PC-9 (cell line): ENCODE data around the gene CHML. TPM values are rescaled to one million over a fixed set of nuclear protein-coding genes. Genes with fewer than 3 reads are reported as not detected.

ENCODE experiments used
- BruUV-seq: library from RNA; stranded (reverse); fragments of 400-500 nt; replicated peaks from 2 replicates; lab custom pipeline; 2021; lab: Mats Ljungman, UMichigan
- CTCF ChIA-PET: fragments of 300-600 bp; sonication (Branson Sonifier 250); formaldehyde crosslinking; loops from one replicate; lab custom pipeline; 2022; ENCODE audit warnings: antibody characterized with exemption; lab: Charles Lee
- POLR2A ChIA-PET: fragments of 300-600 bp; sonication (Branson Sonifier 250); formaldehyde crosslinking; loops from one replicate; lab custom pipeline; 2022; ENCODE audit warnings: antibody characterized with exemption; ENCODE audit not compliant: unreplicated experiment; lab: Charles Lee
- DNase-seq, 2 experiments: peaks; one replicate each; pipeline versions ENCODE4 v3.0.0 to v3.0.0-alpha.2; 2015 to 2022; ENCODE audit warnings: mixed read lengths in 1 of 2
- H2AFZ ChIP-seq: fragments of 200-600 bp; sonication (generic); 2 replicates; pipeline ENCODE4 v1.8.1; 2017; ENCODE audit warnings: antibody characterized with exemption
- H3F3A ChIP-seq: fragments of 200-600 bp; sonication (generic); 2 replicates; pipeline ENCODE4 v1.8.1; 2017; ENCODE audit warnings: antibody characterized with exemption, mild to moderate bottlenecking, low read depth; ENCODE audit not compliant: insufficient read depth
- H3K27ac ChIP-seq: fragments of 200-600 bp; sonication (generic); 2 replicates; pipeline ENCODE4 v1.6.1; 2016; ENCODE audit warnings: mixed run types
- H3K27me3 ChIP-seq: fragments of 200-600 bp; sonication (generic); 2 replicates; pipeline ENCODE4 v1.6.1; 2016; ENCODE audit warnings: low read depth, mixed run types; ENCODE audit not compliant: insufficient read depth
- H3K36me3 ChIP-seq: fragments of 200-600 bp; sonication (generic); 2 replicates; pipeline ENCODE4 v1.6.1; 2016; ENCODE audit warnings: low read depth, mixed run types
- H3K4me1 ChIP-seq: fragments of 200-600 bp; sonication (generic); replicated peaks from 2 replicates; pipeline ENCODE4 v1.6.1; 2016; ENCODE audit warnings: mixed run types; ENCODE audit not compliant: insufficient read depth
- H3K4me2 ChIP-seq: fragments of 200-600 bp; sonication (generic); 2 replicates; pipeline ENCODE4 v1.6.1; 2017; ENCODE audit warnings: mixed run types
- H3K4me3 ChIP-seq: fragments of 200-600 bp; sonication (generic); 2 replicates; pipeline ENCODE4 v1.6.1; 2016; ENCODE audit warnings: mixed run types
- H3K79me2 ChIP-seq: fragments of 200-600 bp; sonication (generic); 2 replicates; pipeline ENCODE4 v1.6.1; 2017; ENCODE audit warnings: low read depth, mixed run types
- H3K9me2 ChIP-seq: fragments of 200-600 bp; sonication (generic); 2 replicates; pipeline ENCODE4 v1.8.1; 2017; ENCODE audit warnings: mild to moderate bottlenecking; ENCODE audit not compliant: insufficient read depth
- H3K9me3 ChIP-seq: fragments of 200-600 bp; sonication (generic); 2 replicates; pipeline ENCODE4 v1.8.1; 2016; ENCODE audit warnings: low read depth; ENCODE audit not compliant: insufficient read depth
- H4K20me1 ChIP-seq: fragments of 200-600 bp; sonication (generic); 2 replicates; pipeline ENCODE4 v1.8.1; 2017; ENCODE audit not compliant: insufficient read depth
- CTCF ChIP-seq: fragments of 200-600 bp; sonication (generic); conservative IDR thresholded peaks from 2 replicates; pipeline ENCODE4 v1.6.1; 2017; ENCODE audit warnings: mixed run types, antibody characterized with exemption, mild to moderate bottlenecking, moderate library complexity
- EZH2 ChIP-seq: fragments of 200-600 bp; sonication (generic); IDR thresholded peaks from 2 replicates; pipeline ENCODE4 v1.8.0; 2017; ENCODE audit warnings: antibody characterized with exemption, low read depth
- intact Hi-C: fragments of 100-400 bp; cut with micrococcal nuclease; formaldehyde crosslinking; loops from one replicate; pipeline ENCODE4 v1.10.0; 2022; ENCODE audit not compliant: unreplicated experiment
- total RNA-seq: library from RNA; stranded (reverse); gene quantifications from 2 replicates; pipeline ENCODE4 v1.2.3, GENCODE V29; 2021

CHML gene
- total RNA-seq, 1 experiment from 2014 or later, result 47.8 TPM

GRCh38 chr1:241647658-241648057 lies 7.5 kb upstream of the CHML start:
- POLR2A ChIA-PET, result no interaction called here
- CTCF ChIA-PET, result no interaction called here
- Histone ChIP-seq H3K79me2 (no peaks in the 10 kb centered on the region), H3K27ac (no peak overlapping the region), H3F3A (peaks cover 2% of the 10 kb centered on the region; the same call in 1 of the 2 replicates), H3K9me2 (no peaks in the 10 kb centered on the region; the same call in 1 of the 2 replicates), H3K9me3 (peaks cover 3% of the 10 kb centered on the region; the same call in 1 of the 2 replicates), H3K4me2 (no peak overlapping the region), H4K20me1 (no peaks in the 10 kb centered on the region), H3K27me3 (no peaks in the 10 kb centered on the region), H2AFZ (no peak overlapping the region), H3K4me1 (no peaks in the 10 kb centered on the region), H3K36me3 (no peaks in the 10 kb centered on the region), H3K4me3 (no peak overlapping the region)
- DNase-seq, result no peak
- TF ChIP-seq CTCF, result no peak
- intact Hi-C loops, result no loop called here
- no TSS peak for BruUV-seq

- H3K27ac ChIP-seq, result no peak overlapping the region
- peaks cover 3% of the 10 kb centered on the region; the same call in 1 of the 2 replicates for H3K9me3 ChIP-seq
- H3K79me2 ChIP-seq, result no peaks in the 10 kb centered on the region
- CTCF ChIA-PET, result no interaction called here
- intact Hi-C loops, result no loop called here
- TF ChIP-seq EZH2 (no peak), CTCF (no peak)
- H2AFZ ChIP-seq, result no peak overlapping the region
- H3K4me1 ChIP-seq, result peaks cover 15% of the 10 kb centered on the region
- no peaks in the 10 kb centered on the region for H4K20me1 ChIP-seq
- H3K27me3 ChIP-seq, result no peaks in the 10 kb centered on the region
- H3K9me2 ChIP-seq, result no peaks in the 10 kb centered on the region; the same call in 1 of the 2 replicates
- no peak overlapping the region for H3K4me3 ChIP-seq
- H3K36me3 ChIP-seq, result no peaks in the 10 kb centered on the region
- H3F3A ChIP-seq, result peaks cover 16% of the 10 kb centered on the region
- BruUV-seq, result no TSS peak
- no peak for DNase-seq
- H3K4me2 ChIP-seq, result no peak overlapping the region
- POLR2A ChIA-PET, result no interaction called here
Observed at GRCh38 chr1:241646201-241646600, 6.0 kb upstream of the CHML start.

- no peaks in the 10 kb centered on the region; the same call in 1 of the 2 replicates for H3K9me2 ChIP-seq
- intact Hi-C loops, result no loop called here
- H3K79me2 ChIP-seq, result no peaks in the 10 kb centered on the region
- no peak overlapping the region for H3K4me3 ChIP-seq
- no TSS peak for BruUV-seq
- H3K36me3 ChIP-seq, result no peaks in the 10 kb centered on the region
- no peak overlapping the region for H3K4me2 ChIP-seq
- no peaks in the 10 kb centered on the region for H3K27me3 ChIP-seq
- POLR2A ChIA-PET, result no interaction called here
- peaks cover 23% of the 10 kb centered on the region for H3K4me1 ChIP-seq
- H2AFZ ChIP-seq, result no peak overlapping the region
- H3K9me3 ChIP-seq, result peaks cover 3% of the 10 kb centered on the region; the same call in 1 of the 2 replicates
- DNase-seq, result no peak
- H3K27ac ChIP-seq, result no peak overlapping the region
- CTCF ChIA-PET, result no interaction called here
- no peaks in the 10 kb centered on the region for H4K20me1 ChIP-seq
- H3F3A ChIP-seq, result peaks cover 24% of the 10 kb centered on the region
- TF ChIP-seq CTCF (no peak), EZH2 (no peak)
Observed at GRCh38 chr1:241645199-241645598, 5.0 kb upstream of the CHML start.
